CD4-positive, alpha-beta T cell treated with Interferon gamma for 1 hour (primary cell): Measurements from ENCODE around the gene CUX1.
"Not testable (repeated sequence)": the region's sequence is repeated elsewhere in the genome, so short reads cannot be mapped to it uniquely, and the experiment has no call there.

Experiments used
- DNase-seq: peaks from one replicate; pipeline ENCODE4 v3.0.0-alpha.2; 2020

CUX1 gene

GRCh38 chr7:101817471-101818286, at the start of gene CUX1:
CUX1 (plus strand) TSS chr7:101817626; CDS start chr7:101817640, 14 bp downstream.
- DNase-seq, result no peak

- DNase-seq, result no peak
Measured at GRCh38 chr7:101768280-101768679, 49.1 kb upstream of the CUX1 start.

GRCh38 chr7:101770466-101770865, 47.0 kb upstream of the CUX1 start:
- DNase-seq, result no peak

GRCh38 chr7:101772508-101773211, 44.8 kb upstream of the CUX1 start:
- DNase-seq, result no peak

GRCh38 chr7:101775181-101775580, 42.2 kb upstream of the CUX1 start:
- DNase-seq, result no peak

GRCh38 chr7:101778026-101778580, 39.3 kb upstream of the CUX1 start:
- DNase-seq, result no peak

- DNase-seq, result no peak
Measured at GRCh38 chr7:101779267-101779666, 38.2 kb upstream of the CUX1 start.

GRCh38 chr7:101780281-101780680, 37.1 kb upstream of the CUX1 start:
- DNase-seq, result no peak

GRCh38 chr7:101781439-101781838, 36.0 kb upstream of the CUX1 start:
- no peak for DNase-seq

- DNase-seq, result no peak
Measured at GRCh38 chr7:101782476-101782875, 35.0 kb upstream of the CUX1 start.

GRCh38 chr7:101782896-101783295, 34.5 kb upstream of the CUX1 start:
- no peak for DNase-seq

- no peak for DNase-seq
Measured at GRCh38 chr7:101783381-101784181, 33.8 kb upstream of the CUX1 start.

- no peak for DNase-seq
Measured at GRCh38 chr7:101784292-101785127, 32.9 kb upstream of the CUX1 start.

- no peak for DNase-seq
Measured at GRCh38 chr7:101787864-101788263, 29.6 kb upstream of the CUX1 start.

- DNase-seq, result no peak
Measured at GRCh38 chr7:101788517-101788916, 28.9 kb upstream of the CUX1 start.

GRCh38 chr7:101790566-101791293, 26.7 kb upstream of the CUX1 start:
- DNase-seq, result no peak

GRCh38 chr7:101792051-101792681, 25.3 kb upstream of the CUX1 start:
- DNase-seq, result no peak

GRCh38 chr7:101792682-101793071, 24.7 kb upstream of the CUX1 start:
- DNase-seq, result not testable (repeated sequence)

- DNase-seq, result no peak
Measured at GRCh38 chr7:101795461-101795860, 22.0 kb upstream of the CUX1 start.

- DNase-seq, result not testable (repeated sequence)
Measured at GRCh38 chr7:101798173-101798572, 19.3 kb upstream of the CUX1 start.
